ENCODE data around the gene BHLHA15. TPM values are rescaled to one million over a fixed set of nuclear protein-coding genes. Genes with fewer than 3 reads are reported as not detected.

Gene BHLHA15
- total and polyA plus RNA-seq, 2 of the 13 experiments (the other 11 are each of a cell fraction or from before 2014, with no cell fraction given): 1.9 to 6.1 TPM

DNA sequence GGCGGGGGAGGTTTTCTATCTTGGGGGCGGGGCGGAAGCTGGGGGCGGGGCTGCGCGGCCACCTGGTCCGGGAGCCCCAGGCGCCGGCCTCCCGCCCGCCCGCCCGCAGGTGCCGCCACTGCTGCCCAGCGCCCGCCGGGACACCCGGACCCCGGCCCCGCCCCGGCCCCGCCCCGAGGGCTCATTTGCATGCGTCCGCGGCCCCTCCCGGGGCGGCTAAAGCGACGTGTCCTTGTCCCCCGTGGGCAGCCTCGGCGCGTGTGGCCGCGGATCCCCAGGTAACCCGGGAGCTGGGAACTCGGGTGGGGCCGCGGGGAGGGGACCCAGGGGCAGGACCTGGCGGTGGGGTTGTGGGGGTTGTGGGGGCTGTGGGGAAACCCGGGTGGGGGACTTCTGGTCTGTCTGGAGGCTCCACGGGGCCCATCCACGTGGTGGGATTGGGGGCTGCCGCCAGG lies at the start of gene BHLHA15 (continued):
- no peak for TF ChIP-seq ZNF318 (CRISPR knock-in tag; IDR thresholded peaks at IDR 0.05)
- no peak for TF ChIP-seq KLF16 (CRISPR knock-in tag; IDR thresholded peaks at IDR 0.05)
- TF ChIP-seq ZNF274 (CRISPR knock-in tag; IDR thresholded peaks at IDR 0.05): no peak
- no peak for TF ChIP-seq TOPORS (CRISPR knock-in tag; IDR thresholded peaks at IDR 0.05)
- TF ChIP-seq ZNF230 (CRISPR knock-in tag; IDR thresholded peaks at IDR 0.05): no peak
- TF ChIP-seq SCMH1 (CRISPR knock-in tag; IDR thresholded peaks at IDR 0.05; ENCODE audit: borderline replicate concordance): no peak
- TF ChIP-seq POLR2AphosphoS5 (IDR thresholded peaks at IDR 0.05; ENCODE audit: low read depth, low read length): peak; percentile 9; the same call in 1 of the 2 replicates
- no peak for TF ChIP-seq HIVEP1 (CRISPR knock-in tag; IDR thresholded peaks at IDR 0.05)
- no peak for TF ChIP-seq ZNF362 (CRISPR knock-in tag; IDR thresholded peaks at IDR 0.05; ENCODE audit: borderline replicate concordance)
- no peak for TF ChIP-seq ZBTB8A (CRISPR knock-in tag; IDR thresholded peaks at IDR 0.05; ENCODE audit: borderline replicate concordance, low read depth)
- TF ChIP-seq ZC3H4 (CRISPR knock-in tag; IDR thresholded peaks at IDR 0.05; ENCODE audit: borderline replicate concordance): no peak
- no peak for TF ChIP-seq KLF13 (CRISPR knock-in tag; IDR thresholded peaks at IDR 0.05)
- no peak for TF ChIP-seq CENPBD1 (CRISPR knock-in tag; IDR thresholded peaks at IDR 0.05; ENCODE audit: borderline replicate concordance, low read depth)
- no peak for TF ChIP-seq HNRNPUL1 (IDR thresholded peaks at IDR 0.05; ENCODE audit: low read depth, low read length)
- TF ChIP-seq CENPT (CRISPR knock-in tag; IDR thresholded peaks at IDR 0.05; ENCODE audit: low read depth): 0 out of 2 replicates have a peak, but pooled peaks have one; percentile 44
- no peak for TF ChIP-seq CC2D1A (CRISPR knock-in tag; IDR thresholded peaks at IDR 0.05)
- no peak for TF ChIP-seq ZNF501 (CRISPR knock-in tag; IDR thresholded peaks at IDR 0.05)
- TF ChIP-seq IKZF1 (IDR thresholded peaks at IDR 0.05): no peak
- TF ChIP-seq ZNF747 (CRISPR knock-in tag; IDR thresholded peaks at IDR 0.05; ENCODE audit: borderline replicate concordance): no peak
- TF ChIP-seq NCOR1 (IDR thresholded peaks at IDR 0.05; ENCODE audit: borderline replicate concordance, low read length): no peak
- no peak for TF ChIP-seq ZNF263 (CRISPR knock-in tag; IDR thresholded peaks at IDR 0.05)
- TF ChIP-seq ZBTB20 (CRISPR knock-in tag; IDR thresholded peaks at IDR 0.05; ENCODE audit: borderline replicate concordance, low read depth): no peak

Measured in HepG2 (cell line).